Uterus (tissue), 4 donors: ENCODE measurements around the gene SARDH. TPM values are rescaled to one million over a fixed set of nuclear protein-coding genes. Genes with fewer than 3 reads are reported as not detected.
A peak's percentile ranks its signal among the peaks of the same experiment; 100 is the strongest.

Source experiments
- DNase-seq, 2 donors: peaks; one replicate each; pipeline ENCODE4 v3.0.0-alpha.2; 2019 to 2020
- H3K27ac ChIP-seq, 2 donors: fragments of 200-600 bp; sonication (generic); 1 replicate in 1 of 2; 2 replicates in 1 of 2; pipeline ENCODE4 v1.5.1; 2016 to 2018
- H3K27me3 ChIP-seq, 2 donors: fragments of 200-600 bp; sonication (generic); one replicate each; pipeline ENCODE4 v1.5.1; 2018 to 2019; ENCODE audit warnings: control low read depth in 1 of 2
- H3K36me3 ChIP-seq, 2 donors: fragments of 200-600 bp; sonication (generic); one replicate each; pipeline ENCODE4 v1.5.1; 2019; ENCODE audit warnings: control low read depth in 1 of 2
- H3K4me1 ChIP-seq, 2 donors: fragments of 200-600 bp; sonication (generic); one replicate each; pipeline ENCODE4 v1.5.1; 2018 to 2019; ENCODE audit warnings: control low read depth in 1 of 2
- H3K4me3 ChIP-seq, 2 donors: fragments of 200-600 bp; sonication (generic); 1 replicate in 1 of 2; 2 replicates in 1 of 2; pipeline ENCODE4 v1.5.1; 2018 to 2019; ENCODE audit warnings: mild to moderate bottlenecking in 1 of 2
- H3K9me3 ChIP-seq, 2 donors: fragments of 200-600 bp; sonication (generic); one replicate each; pipeline ENCODE4 v1.5.1; 2019; ENCODE audit warnings: control low read depth in 1 of 2
- POLR2A ChIP-seq, 2 donors: fragments of 450-650 bp; IDR thresholded peaks; one replicate each; pipeline ENCODE4 v1.6.1; 2016; ENCODE audit warnings: antibody characterized with exemption in 2 of 2, mild to moderate bottlenecking in 1 of 2, moderate library complexity in 1 of 2
- intact Hi-C: fragments of 100-400 bp; cut with DNase I; formaldehyde crosslinking; loops from one replicate; pipeline ENCODE4 v1.15.1; 2023; ENCODE audit warnings: low total_unique reads
- total RNA-seq, 4 donors: library from RNA; depleted of rRNA in 3 of 4; stranded (reverse); fragments of >200 nt in 3 of 4; gene quantifications; one replicate each; pipeline versions ENCODE4 v1.1.0 to v1.2.4, GENCODE V29; 2014 to 2023
- TF ChIP-seq, protein P1 (sequence below), 4 experiments: fragments of 200-600 bp in 2 of 4; fragments of 450-650 bp in 2 of 4; sonication (generic) in 2 of 4; IDR thresholded peaks; one replicate each; pipeline ENCODE4 v1.5.1; 2016 to 2019; ENCODE audit warnings: antibody characterized with exemption in 4 of 4, mild to moderate bottlenecking in 2 of 4, moderate library complexity in 1 of 4
- donor health status: DM: yes; HTN: yes; CAD: no.

SARDH gene, protein sequence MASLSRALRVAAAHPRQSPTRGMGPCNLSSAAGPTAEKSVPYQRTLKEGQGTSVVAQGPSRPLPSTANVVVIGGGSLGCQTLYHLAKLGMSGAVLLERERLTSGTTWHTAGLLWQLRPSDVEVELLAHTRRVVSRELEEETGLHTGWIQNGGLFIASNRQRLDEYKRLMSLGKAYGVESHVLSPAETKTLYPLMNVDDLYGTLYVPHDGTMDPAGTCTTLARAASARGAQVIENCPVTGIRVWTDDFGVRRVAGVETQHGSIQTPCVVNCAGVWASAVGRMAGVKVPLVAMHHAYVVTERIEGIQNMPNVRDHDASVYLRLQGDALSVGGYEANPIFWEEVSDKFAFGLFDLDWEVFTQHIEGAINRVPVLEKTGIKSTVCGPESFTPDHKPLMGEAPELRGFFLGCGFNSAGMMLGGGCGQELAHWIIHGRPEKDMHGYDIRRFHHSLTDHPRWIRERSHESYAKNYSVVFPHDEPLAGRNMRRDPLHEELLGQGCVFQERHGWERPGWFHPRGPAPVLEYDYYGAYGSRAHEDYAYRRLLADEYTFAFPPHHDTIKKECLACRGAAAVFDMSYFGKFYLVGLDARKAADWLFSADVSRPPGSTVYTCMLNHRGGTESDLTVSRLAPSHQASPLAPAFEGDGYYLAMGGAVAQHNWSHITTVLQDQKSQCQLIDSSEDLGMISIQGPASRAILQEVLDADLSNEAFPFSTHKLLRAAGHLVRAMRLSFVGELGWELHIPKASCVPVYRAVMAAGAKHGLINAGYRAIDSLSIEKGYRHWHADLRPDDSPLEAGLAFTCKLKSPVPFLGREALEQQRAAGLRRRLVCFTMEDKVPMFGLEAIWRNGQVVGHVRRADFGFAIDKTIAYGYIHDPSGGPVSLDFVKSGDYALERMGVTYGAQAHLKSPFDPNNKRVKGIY
- total RNA-seq: 10 to 100 TPM in 1 of 4 donors, 1 to 10 TPM in 1, not detected in 2; 2.7 to 14.1 TPM

GRCh38 chr9:133737774-133738639, at the start of gene SARDH:
Gene SARDH, minus strand, starts transcription at chr9:133738352. Its CDS starts 4,179 bp downstream, at chr9:133734173.
- Histone ChIP-seq H3K27ac (no peak within 1 kb of the TSS), H3K4me3 (peak within 1 kb of the TSS; percentile 9 to 34)
- intact Hi-C loops: no loop called here

DNA sequence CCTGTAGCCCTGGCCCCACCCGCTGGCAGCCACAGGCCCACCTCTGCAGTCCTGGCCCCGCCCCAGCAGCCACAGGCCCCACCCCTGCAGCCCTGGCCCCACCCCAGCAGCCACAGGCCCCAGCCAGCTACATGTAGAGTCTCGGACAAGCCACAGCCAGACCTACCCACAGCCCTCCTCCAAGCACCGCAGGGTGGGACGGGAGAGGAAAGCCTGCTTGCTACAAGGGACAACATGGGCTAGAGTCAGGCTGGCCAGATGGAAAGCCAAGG, 49.5 kb upstream of the SARDH start:
- Histone ChIP-seq H3K27me3 (no peaks in the 10 kb centered on the region), H3K27ac (no peak overlapping the region), H3K4me1 (no peaks in the 10 kb centered on the region), H3K4me3 (no peak overlapping the region), H3K36me3 (no peaks in the 10 kb centered on the region), H3K9me3 (no peaks in the 10 kb centered on the region)
- no peak for DNase-seq
- intact Hi-C loops: no loop called here
- TF ChIP-seq, protein P1, sequence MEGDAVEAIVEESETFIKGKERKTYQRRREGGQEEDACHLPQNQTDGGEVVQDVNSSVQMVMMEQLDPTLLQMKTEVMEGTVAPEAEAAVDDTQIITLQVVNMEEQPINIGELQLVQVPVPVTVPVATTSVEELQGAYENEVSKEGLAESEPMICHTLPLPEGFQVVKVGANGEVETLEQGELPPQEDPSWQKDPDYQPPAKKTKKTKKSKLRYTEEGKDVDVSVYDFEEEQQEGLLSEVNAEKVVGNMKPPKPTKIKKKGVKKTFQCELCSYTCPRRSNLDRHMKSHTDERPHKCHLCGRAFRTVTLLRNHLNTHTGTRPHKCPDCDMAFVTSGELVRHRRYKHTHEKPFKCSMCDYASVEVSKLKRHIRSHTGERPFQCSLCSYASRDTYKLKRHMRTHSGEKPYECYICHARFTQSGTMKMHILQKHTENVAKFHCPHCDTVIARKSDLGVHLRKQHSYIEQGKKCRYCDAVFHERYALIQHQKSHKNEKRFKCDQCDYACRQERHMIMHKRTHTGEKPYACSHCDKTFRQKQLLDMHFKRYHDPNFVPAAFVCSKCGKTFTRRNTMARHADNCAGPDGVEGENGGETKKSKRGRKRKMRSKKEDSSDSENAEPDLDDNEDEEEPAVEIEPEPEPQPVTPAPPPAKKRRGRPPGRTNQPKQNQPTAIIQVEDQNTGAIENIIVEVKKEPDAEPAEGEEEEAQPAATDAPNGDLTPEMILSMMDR (IDR thresholded peaks at IDR 0.05): no peak
- TF ChIP-seq POLR2A (IDR thresholded peaks at IDR 0.05): no peak

More at GRCh38 chr9:133737774-133738639, at the start of gene SARDH:
- Histone ChIP-seq H3K4me1 (no peaks in the 10 kb centered on the region), H3K9me3 (no peaks in the 10 kb centered on the region), H3K36me3 (no peaks in the 10 kb centered on the region), H3K27me3 (no peaks in the 10 kb centered on the region)
- DNase-seq: peak; percentile 29 to 67
- TF ChIP-seq POLR2A (IDR thresholded peaks at IDR 0.05): no peak
- TF ChIP-seq, protein P1 (IDR thresholded peaks at IDR 0.05): no peak

GRCh38 chr9:133786907-133787753, 49.0 kb upstream of the SARDH start:
- no peak for TF ChIP-seq POLR2A (IDR thresholded peaks at IDR 0.05)
- TF ChIP-seq, protein P1 (IDR thresholded peaks at IDR 0.05): no peak
- no peaks in the 10 kb centered on the region for H3K36me3 ChIP-seq
- H3K27me3 ChIP-seq: no peaks in the 10 kb centered on the region
- intact Hi-C loops: no loop called here
- H3K4me3 ChIP-seq: no peak overlapping the region
- DNase-seq: no peak
- no peaks in the 10 kb centered on the region for H3K9me3 ChIP-seq
- H3K4me1 ChIP-seq: no peaks in the 10 kb centered on the region
- H3K27ac ChIP-seq: no peak overlapping the region

DNA sequence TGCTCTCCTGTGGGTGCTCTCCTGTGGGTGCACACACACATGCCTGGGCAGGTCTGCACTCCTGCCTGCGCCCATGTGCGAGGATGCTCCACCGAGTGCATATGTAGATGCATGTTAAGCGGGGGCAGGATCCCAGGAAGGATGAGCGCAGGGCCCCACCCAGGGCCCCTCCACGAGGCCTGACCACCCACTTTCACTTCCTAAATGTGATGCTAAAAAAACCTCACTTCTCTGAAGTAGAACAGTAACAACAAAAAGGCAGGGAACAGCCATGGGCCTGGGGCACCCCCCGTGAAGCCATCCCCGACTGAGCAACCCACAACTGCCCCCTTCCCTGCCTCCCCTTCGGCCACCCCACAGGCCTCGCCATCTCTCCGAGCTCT, 48.2 kb upstream of the SARDH start:
- no peaks in the 10 kb centered on the region for H3K27me3 ChIP-seq
- TF ChIP-seq, protein P1 (IDR thresholded peaks at IDR 0.05): no peak
- no peak for TF ChIP-seq POLR2A (IDR thresholded peaks at IDR 0.05)
- no peaks in the 10 kb centered on the region for H3K9me3 ChIP-seq
- H3K4me1 ChIP-seq: no peaks in the 10 kb centered on the region
- H3K4me3 ChIP-seq: no peak overlapping the region
- intact Hi-C loops: no loop called here
- DNase-seq: no peak
- H3K36me3 ChIP-seq: no peaks in the 10 kb centered on the region
- no peak overlapping the region for H3K27ac ChIP-seq
